WI38 (cell line): ENCODE data around the gene XXYLT1.

Experiments used
- H3K4me3 ChIP-seq: 2 replicates; pipeline ENCODE4 v1.5.1; 2011; ENCODE audit warnings: low read depth, mild to moderate bottlenecking, control low read depth, low read length
- CTCF ChIP-seq: IDR thresholded peaks from 2 replicates; pipeline ENCODE4 v1.5.1; 2012; ENCODE audit warnings: low read depth, mild to moderate bottlenecking, control low read depth, low read length

The XXYLT1 gene

GRCh38 chr3:195180490-195181112 is 90.4 kb downstream of the XXYLT1 start:
- no peak for TF ChIP-seq CTCF
- H3K4me3 ChIP-seq: no peak overlapping the region

GRCh38 chr3:195179776-195180489 is 91.0 kb downstream of the XXYLT1 start:
- no peak overlapping the region for H3K4me3 ChIP-seq
- TF ChIP-seq CTCF: no peak

GRCh38 chr3:195178124-195178910 is 92.6 kb downstream of the XXYLT1 start:
- no peak for TF ChIP-seq CTCF
- no peak overlapping the region for H3K4me3 ChIP-seq

GRCh38 chr3:195177422-195178123 is 93.4 kb downstream of the XXYLT1 start:
- TF ChIP-seq CTCF: no peak
- no peak overlapping the region for H3K4me3 ChIP-seq

GRCh38 chr3:195176776-195177175 is 94.2 kb downstream of the XXYLT1 start:
- TF ChIP-seq CTCF: no peak
- no peak overlapping the region for H3K4me3 ChIP-seq

GRCh38 chr3:195175476-195176337 is 95.3 kb downstream of the XXYLT1 start:
- H3K4me3 ChIP-seq: no peak overlapping the region
- no peak for TF ChIP-seq CTCF
